GM18867 (cell line): Measurements from ENCODE around the gene NOD1.
A peak's percentile ranks its signal among the peaks of the same experiment; 100 is the strongest.
"Not testable (repeated sequence)": the region's sequence is repeated elsewhere in the genome, so short reads cannot be mapped to it uniquely, and the experiment has no call there.

ENCODE experiments used
- ATAC-seq: cut with Tn5 transposase; IDR thresholded peaks from one replicate; pipeline ENCODE4 v1.9.1; 2021; ENCODE audit warnings: mild to moderate bottlenecking, moderate library complexity; ENCODE audit not compliant: unreplicated experiment

Gene NOD1, protein sequence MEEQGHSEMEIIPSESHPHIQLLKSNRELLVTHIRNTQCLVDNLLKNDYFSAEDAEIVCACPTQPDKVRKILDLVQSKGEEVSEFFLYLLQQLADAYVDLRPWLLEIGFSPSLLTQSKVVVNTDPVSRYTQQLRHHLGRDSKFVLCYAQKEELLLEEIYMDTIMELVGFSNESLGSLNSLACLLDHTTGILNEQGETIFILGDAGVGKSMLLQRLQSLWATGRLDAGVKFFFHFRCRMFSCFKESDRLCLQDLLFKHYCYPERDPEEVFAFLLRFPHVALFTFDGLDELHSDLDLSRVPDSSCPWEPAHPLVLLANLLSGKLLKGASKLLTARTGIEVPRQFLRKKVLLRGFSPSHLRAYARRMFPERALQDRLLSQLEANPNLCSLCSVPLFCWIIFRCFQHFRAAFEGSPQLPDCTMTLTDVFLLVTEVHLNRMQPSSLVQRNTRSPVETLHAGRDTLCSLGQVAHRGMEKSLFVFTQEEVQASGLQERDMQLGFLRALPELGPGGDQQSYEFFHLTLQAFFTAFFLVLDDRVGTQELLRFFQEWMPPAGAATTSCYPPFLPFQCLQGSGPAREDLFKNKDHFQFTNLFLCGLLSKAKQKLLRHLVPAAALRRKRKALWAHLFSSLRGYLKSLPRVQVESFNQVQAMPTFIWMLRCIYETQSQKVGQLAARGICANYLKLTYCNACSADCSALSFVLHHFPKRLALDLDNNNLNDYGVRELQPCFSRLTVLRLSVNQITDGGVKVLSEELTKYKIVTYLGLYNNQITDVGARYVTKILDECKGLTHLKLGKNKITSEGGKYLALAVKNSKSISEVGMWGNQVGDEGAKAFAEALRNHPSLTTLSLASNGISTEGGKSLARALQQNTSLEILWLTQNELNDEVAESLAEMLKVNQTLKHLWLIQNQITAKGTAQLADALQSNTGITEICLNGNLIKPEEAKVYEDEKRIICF

DNA sequence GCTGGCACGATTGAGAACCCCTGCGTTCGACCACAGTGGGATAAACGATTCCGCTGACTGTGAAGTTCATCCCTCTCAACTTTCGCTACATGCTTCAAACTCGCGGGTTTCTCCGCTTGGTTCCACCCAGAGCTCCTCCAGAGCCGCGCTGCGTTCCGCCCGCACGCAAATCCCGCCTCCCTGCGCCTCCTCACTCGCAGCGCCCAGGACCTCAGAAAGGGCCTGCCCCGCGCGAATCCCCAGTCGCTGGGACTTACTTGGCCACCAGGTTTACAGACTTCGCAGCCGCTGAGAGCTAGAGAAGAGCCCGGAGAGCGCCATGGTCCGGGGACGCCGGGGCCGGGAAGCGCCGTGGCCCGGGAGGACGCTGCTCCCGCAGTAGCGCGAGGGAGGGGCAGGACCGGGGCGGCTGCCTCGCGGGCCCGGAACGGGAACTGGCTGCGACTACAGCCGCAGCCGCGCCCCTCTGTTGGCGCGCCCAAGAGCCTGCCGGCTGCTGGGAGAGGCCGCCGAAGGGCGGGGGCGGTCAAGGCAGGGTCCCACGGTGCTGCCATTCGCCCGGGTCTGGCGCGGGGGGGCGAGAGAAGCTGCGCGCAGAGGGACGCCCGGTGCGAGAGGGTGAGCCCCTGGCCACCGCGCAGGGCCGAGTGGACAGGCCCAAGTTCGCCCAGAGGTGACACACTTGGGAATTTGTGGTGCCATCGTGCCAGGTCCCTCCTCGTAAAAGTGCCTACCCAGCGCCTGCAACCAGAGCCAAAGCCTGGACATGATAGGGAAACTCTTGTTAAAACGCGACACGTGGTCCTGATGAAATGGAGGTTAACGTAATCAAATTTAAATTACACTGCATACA is at the start of gene NOD1:
Gene NOD1, minus strand, starts transcription at position 436 of the 853 bp plus-strand sequence. CDS start 21,863 bp downstream, outside the sequence.
- ATAC-seq, result peak; percentile 91

DNA sequence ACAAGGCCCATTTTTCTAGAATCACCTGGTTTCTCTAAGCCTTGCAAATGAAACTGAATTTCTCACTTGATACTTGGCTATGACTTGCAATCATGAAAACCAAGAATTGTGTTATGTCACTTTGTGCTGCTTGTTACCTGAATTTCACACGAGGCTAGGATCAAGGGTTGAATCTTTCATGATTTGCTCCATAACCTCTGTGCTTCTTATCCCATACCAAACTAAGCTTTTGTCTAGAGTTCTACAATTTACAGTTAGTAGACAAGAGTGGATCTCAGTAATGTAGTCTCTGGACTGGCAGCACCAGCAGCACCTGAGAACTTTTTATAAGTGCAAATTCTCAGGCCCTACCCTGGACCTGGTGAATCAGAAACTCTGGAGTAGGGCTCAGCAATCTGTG is 48.7 kb upstream of the NOD1 start:
- not testable (repeated sequence) for ATAC-seq

DNA sequence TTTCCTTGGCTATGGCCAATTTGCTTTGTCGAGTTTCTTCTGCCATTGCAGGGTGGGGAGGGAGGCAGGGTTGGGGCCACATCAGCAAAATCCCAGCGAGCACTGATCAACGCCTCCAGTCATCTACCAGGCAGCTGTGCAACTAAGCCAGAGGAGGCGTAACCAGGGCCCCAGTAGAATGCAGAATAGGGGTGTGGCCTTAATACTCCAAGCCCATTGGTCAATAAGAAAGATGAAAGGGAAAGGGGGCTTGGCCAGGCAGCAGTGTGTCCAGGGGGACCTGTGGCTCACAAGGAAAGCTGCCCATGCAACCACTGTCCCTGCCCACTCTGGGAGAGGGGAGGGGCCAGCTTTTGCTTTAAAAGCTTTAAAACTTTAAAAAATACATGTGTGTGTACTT is 47.6 kb upstream of the NOD1 start:
- no peak for ATAC-seq

DNA sequence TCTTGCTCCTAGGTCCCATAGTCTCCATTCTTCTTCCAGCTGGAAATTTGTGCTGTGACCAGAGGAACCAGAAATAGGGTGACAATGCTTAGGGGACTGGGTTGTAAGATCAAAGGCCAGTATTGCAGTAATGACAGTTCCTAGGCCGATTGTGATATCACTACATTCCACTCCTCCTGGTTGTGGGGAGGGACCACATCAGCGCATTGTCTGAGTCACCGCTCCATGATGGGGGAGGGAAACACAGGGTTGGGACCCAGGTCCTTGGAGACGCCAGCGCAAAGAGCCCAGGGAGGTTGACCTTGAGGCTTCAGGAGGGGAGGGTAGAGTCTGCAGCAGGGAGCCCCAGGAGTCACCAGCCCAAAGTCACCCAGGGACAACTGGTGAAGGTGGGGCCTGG is 46.8 kb upstream of the NOD1 start:
- no peak for ATAC-seq

DNA sequence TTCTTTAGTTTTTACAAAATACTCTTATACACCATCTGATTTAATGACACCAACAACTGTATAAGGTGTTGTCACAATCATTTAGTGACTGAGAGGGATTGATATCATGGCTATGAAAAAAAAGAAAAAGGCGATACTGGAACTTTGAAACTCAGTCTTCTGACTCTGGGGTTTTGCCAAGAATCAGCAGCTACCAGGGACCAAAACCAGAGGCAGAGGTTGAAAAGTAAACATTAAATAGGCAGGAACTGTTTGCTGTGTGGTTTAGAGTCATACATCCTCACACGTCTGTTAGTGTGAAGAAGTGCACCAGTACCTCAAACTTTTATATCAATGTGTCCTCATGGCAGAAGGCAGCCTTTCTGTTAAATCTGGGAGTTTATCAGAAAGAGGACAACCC is 46.0 kb upstream of the NOD1 start:
- ATAC-seq, result no peak

DNA sequence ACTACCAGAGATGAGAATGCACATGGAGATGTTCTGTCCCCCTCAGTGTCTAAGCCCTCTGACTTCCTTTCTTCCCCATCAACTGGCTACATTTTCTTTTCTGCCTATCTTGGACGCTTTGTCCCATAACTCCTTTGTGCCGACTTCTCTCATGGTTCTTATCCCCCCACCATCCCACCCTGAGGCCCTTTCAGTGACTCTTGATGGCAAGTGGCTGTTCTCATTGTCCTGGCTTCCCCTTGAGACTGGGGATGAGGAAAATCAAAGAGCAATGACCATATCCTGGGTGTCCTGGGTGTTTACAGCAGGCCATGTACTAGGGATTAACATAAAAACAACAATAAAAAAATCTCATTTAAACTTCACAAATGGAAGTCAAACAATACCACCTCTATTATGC is 44.9 kb upstream of the NOD1 start:
- no peak for ATAC-seq

DNA sequence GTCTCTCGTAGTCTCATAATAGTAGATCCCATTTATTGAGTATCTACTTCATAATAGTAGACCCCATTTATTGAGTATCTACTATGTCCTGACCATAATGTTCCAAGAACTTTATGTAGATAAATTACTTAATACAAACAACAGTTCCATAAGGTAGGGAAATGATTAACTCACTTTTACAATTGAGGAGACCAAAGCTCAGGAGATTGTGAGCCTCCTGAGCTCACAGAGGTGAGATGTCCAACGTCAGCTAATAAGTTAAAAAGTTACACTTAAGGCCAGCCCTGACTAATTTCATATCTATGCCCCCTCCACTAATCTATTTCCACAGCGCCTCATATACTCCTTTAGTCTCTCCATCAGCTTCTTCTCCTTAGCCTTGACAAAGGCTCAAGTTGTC is 43.6 kb upstream of the NOD1 start:
- no peak for ATAC-seq

DNA sequence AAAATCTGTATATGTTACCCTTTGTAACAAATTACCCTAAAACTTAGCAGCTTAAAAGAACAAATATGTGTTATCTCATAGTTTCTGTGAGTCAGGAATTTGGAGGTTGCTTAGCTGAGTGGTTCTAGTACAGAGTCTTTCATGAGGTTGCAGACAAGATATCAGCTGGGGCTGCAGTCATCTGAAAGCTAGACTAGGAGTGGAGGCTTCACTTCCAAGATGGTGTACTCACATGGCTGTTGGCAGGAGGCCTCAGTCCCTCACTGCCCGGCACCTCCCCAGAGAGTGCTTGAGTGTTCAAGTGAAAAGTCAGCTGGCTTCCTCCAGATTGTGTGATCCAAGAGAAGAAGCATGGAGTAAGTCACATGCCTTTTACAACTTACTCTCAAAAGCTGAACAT is 42.9 kb upstream of the NOD1 start:
- ATAC-seq, result no peak

DNA sequence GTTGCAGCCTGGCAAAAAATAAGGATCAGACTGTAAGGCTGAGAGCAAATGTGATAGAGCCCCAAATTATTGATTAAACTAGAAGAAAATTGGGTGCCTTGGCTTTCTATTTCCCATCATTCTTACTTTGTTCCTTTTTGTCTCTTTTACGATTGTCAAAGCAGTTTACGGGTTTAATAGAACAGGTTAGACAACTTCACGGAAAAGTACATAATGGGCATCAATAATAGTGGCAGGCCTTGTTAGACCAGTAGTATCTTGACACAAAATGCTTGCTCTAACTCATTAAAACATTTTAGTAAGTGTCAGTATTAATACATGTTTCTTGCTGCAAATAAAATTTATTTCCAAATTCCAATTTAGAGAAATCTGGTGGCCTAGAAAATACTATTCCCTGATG is 40.5 kb upstream of the NOD1 start:
- ATAC-seq, result no peak

DNA sequence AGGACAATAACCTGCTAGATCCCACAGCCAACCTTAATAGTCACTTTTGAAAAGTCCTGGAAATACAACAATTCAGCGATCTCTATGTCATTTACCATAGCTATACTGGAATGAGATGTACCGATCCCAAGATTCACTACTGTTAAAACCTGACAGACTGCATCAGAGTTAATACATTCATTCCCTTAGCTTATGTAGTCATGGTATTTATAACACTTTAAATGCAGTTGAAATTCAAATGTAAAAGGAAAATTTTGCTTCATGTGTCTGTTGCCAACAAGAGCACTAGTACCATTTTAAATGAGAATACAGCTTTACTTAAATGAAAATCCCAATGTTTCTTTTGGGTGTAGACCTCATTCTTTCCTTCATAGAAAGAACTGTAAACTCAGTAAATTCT is 37.2 kb upstream of the NOD1 start:
- no peak for ATAC-seq

DNA sequence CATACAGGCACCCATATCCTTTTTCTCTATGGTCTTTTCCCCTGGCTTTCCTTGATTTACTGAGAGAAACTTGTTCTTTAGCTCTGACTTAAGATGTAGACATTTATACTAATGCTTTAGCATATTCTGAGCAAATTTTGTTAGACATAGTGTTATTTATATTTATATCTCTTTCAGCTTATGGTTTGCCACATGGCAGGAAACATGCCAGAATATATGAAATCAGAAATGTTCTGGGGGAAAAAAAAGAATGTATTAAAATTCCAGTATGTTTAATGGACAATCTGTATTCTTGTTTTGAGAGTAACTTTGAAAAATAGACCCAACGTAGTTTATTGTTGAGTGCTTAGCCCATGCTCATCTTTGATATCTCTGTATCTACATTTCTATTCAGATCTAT is 36.2 kb upstream of the NOD1 start:
- no peak for ATAC-seq

DNA sequence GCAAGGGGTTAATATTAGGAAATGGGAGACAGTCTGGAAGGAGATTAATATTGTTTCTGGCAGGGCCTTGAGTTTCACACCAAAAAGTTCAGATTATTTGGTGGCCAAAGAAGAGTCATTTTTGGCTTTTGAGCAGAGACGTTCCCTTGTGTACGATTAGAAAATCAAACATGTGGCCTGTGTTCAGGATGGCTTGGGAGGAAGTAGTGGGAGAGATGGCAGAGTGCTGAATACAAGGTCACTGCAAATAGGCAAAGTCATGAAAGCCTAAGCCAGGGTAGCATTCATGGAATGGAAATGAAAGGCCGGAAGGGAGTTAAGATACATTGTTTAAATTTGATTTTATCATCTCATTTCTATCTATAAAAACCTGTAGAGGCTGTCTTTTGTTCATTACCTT is 35.6 kb upstream of the NOD1 start:
- ATAC-seq, result no peak

DNA sequence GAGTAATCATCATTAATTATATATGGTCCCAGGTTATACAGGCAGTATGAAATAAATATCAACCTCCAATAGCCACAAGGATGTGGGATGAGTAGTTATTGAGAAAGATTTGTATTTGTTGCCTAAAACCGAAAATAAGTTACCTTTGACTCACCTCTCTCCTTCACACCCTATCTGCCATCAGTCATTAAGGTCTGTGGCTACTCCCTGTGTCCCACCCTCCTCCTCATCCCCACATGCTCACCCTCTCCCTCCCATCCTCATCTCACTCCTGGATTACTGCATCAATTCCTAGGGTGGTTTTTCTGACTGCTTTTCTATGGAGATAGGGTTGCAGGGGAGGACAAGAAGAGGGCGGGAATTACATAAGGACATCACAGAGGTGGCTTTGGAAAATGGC is 35.2 kb upstream of the NOD1 start:
- ATAC-seq, result no peak

DNA sequence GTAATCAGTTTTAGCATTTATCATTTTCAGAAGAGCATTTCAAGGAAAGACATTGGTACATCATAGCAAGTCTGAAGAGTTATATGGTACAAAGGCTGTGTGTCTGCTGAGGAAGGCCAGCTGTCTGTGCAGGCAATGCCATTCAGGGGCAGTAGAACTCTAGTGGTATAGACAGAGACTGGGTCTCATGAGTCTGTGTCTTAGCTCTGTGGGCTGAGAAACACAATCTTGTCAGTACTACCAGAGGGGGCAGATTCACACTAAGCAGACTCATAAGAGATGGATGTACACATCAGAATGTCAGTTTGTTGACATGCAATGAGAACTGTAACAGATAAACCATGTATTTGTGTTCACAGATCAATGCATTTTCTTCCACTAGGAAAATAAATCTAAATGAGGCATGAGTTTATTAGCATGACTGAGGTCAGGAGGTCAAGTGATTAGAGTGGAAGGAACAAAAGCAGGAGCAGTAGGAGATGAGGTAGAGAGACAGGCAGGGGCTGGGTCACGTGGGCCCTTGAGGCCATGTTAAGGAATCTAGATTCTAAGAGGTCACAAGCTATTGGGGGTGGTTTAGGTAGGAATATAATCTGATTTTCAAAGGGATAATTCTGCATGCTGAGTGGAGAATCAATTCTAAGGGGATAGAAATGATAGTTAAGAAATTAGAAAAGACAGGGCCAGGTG is 33.5 kb upstream of the NOD1 start:
- ATAC-seq, result no peak

DNA sequence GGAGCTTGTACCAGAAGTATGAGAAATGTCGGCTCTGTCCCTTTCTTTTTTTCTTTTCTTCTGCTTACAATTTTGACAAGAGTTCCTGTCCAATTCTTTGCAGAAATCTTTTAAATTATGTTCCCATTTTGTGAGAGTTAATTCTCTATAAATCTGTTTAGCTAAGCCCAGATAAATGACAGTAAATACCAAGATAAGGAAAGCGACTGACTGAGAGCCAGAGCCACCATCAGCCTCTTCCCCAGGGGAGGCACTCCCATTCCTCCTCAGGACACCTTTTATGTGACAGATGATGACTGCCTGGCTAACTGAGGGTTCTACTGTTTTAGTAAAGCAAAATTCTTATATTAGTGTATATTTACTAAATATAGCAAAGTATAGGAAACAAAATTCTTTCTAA is 32.9 kb upstream of the NOD1 start:
- no peak for ATAC-seq

DNA sequence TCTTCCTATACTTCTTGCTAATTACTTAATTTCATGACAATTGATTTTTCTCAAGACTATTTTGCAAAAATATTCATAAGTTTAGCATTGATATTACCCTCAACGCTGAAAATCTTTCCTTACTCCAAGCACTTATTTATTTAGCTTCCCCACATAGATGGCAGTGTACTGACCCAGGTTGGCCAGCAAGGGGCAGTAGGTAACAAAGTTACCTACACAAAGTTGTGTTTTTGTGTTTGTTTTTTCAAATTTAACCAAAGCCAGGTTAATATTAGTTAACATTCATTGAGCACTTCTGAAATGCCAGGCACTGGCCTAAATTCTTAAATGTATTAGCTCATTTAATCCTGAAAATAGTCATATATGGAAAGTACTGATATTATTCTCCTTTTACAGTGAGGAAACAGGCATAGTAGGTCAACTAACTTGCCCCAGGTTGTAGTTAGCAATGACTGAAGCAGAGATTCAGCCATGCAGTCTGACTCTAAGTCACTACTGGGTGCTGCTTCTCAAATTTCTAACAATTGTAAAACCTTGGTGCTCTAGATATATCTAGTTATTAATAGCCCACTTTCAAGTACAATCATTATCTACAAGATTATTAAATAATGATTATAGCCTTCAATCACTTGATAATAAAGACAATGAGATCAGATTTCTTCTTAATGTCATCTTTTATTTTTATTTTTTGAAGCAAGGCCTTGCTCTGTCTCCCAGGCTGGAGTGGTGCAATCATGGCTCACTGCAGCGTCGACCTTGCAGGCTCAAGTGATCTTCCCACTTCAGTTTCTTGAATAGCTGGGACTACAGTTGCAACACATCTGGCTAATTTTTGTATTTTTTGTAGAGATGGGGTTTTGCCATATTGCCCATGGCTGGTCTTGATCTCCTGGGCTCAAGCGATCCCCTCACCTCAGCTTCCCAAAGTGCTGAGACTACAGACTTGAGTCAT is 31.8 kb upstream of the NOD1 start:
- ATAC-seq, result peak; percentile 46

DNA sequence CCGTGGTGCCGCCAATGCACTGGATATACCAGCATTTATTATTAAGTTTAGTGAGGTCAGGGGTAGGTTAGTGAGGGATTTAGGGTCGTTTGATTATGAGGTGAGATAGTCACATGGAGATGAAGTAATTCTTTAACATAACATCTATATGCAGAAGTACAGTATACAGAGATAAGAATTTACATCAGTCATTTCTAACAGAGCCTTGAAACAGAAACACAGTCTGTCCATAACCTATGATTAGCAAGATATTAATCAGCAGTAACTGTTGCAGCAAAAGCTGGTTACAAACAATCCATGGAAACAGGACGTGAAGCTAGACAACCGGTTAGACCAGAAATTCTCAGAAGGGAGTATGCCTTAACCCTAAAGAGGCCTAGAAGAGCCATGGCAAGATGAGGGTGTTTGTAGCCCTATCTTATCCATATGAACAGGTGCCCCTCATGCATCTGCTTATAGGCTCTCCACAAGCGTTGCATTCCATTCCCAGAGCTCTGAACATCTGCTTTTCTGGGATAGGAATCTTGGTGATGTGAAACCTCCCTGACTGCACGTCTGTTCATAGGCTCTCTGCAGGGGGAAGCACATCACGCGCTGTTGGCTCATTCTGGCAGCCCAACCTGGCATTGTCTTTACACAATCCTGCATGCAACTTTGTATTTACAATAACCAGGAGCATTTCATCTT is 30.7 kb upstream of the NOD1 start:
- ATAC-seq, result not testable (repeated sequence)

DNA sequence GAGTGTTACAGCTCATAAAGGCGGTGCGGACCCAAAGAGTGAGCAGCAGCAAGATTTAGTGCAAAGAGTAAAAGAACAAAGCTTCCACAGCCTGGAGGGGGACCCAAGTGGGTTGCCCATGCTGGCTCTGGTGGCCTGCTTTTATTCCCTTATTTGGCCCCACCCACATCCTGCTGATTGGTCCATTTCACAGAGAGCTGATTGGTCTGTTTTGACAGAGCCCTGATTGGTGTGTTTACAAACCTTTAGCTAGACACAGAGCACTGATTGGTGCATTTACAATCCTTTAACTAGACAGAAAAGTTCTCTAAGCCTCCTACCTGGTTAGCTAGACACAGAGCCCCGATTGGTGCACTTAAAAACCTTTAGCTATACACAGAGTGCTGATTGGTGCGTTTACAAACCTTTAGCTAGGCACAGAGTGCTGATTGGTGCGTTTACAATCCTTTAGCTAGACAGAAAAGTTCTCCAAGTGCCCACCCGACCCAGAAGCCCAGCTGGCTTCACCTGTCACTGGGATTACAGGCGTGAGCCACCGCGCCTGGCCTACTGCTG is 28.8 kb upstream of the NOD1 start:
- not testable (repeated sequence) for ATAC-seq
